ENCODE measurements around the gene TFF3. TPM values are rescaled to one million over a fixed set of nuclear protein-coding genes. Genes with fewer than 3 reads are reported as not detected.

TFF3 gene
- total and polyA plus RNA-seq, 2 donors (not counting 1 experiment from before 2014, with no cell fraction given) = not detected

- Histone ChIP-seq H3K4me1 (ENCODE audit: control insufficient read depth, extremely low read depth, insufficient read depth, low read length) (no peaks in the 10 kb centered on the region), H3K9ac (ENCODE audit: insufficient read depth, low read length) (no peak overlapping the region), H3K79me2 (ENCODE audit: control insufficient read depth, insufficient read depth, low read length) (no peaks in the 10 kb centered on the region), H3K27ac (ENCODE audit: insufficient read depth, low read length) (no peak overlapping the region), H3K4me3 (replicated peaks in 1 of 4; ENCODE audit: control extremely low read depth in 1 of 4, insufficient read depth in 1 of 4, low read depth in 3 of 4, low read length in 4 of 4) (no peak overlapping the region), H4K20me1 (ENCODE audit: control insufficient read depth, extremely low read depth, insufficient read depth, low read length) (no peaks in the 10 kb centered on the region), H2AFZ (ENCODE audit: low read length) (no peak overlapping the region), H3K9me3 (ENCODE audit: control insufficient read depth, insufficient read depth, low read depth, low read length) (no peaks in the 10 kb centered on the region), H3K36me3 (ENCODE audit: control insufficient read depth, insufficient read depth, low read length) (no peaks in the 10 kb centered on the region), H3K4me2 (ENCODE audit: extremely low read depth, insufficient read depth, low read length) (no peak overlapping the region), H3K27me3 (ENCODE audit: control insufficient read depth, insufficient read depth, low read length) (peaks cover 2% of the 10 kb centered on the region)
- TF ChIP-seq EZH2 (IDR thresholded peaks at IDR 0.05; ENCODE audit: low read length, missing control alignments) = no peak
- TF ChIP-seq CTCF (conservative IDR thresholded peaks at IDR 0.05 in 1 of 2, IDR thresholded peaks at IDR 0.05 in 1 of 2; ENCODE audit: low read depth in 1 of 2, low read length in 2 of 2) = peak; percentile 31 to 72
- peak; percentile 35 to 50 for DNase-seq (ENCODE audit: low read depth in 2 of 2)
These were observed 22.9 kb upstream of the TFF3 start for GRCh38 chr21:42337830-42338728.

GRCh38 chr21:42337276-42337675 is 22.1 kb upstream of the TFF3 start:
- no peaks in the 10 kb centered on the region for H3K9me3 ChIP-seq (ENCODE audit: control insufficient read depth, insufficient read depth, low read depth, low read length)
- no peaks in the 10 kb centered on the region for H3K36me3 ChIP-seq (ENCODE audit: control insufficient read depth, insufficient read depth, low read length)
- no peak overlapping the region for H2AFZ ChIP-seq (ENCODE audit: low read length)

GRCh38 chr21:42336054-42336453 is 20.8 kb upstream of the TFF3 start:
- H3K79me2 ChIP-seq (ENCODE audit: control insufficient read depth, insufficient read depth, low read length) = no peaks in the 10 kb centered on the region
- no peak overlapping the region for H3K9ac ChIP-seq (ENCODE audit: insufficient read depth, low read length)
- H3K4me2 ChIP-seq (ENCODE audit: extremely low read depth, insufficient read depth, low read length) = no peak overlapping the region
- no peaks in the 10 kb centered on the region for H3K4me1 ChIP-seq (ENCODE audit: control insufficient read depth, extremely low read depth, insufficient read depth, low read length)
- no peak overlapping the region for H3K4me3 ChIP-seq (replicated peaks in 1 of 4; ENCODE audit: control extremely low read depth in 1 of 4, insufficient read depth in 1 of 4, low read depth in 3 of 4, low read length in 4 of 4)
- H3K27ac ChIP-seq (ENCODE audit: insufficient read depth, low read length) = no peak overlapping the region
- H3K9me3 ChIP-seq (ENCODE audit: control insufficient read depth, insufficient read depth, low read depth, low read length) = no peaks in the 10 kb centered on the region
- TF ChIP-seq CTCF (conservative IDR thresholded peaks at IDR 0.05 in 1 of 2, IDR thresholded peaks at IDR 0.05 in 1 of 2; ENCODE audit: low read depth in 1 of 2, low read length in 2 of 2) = no peak
- no peak for TF ChIP-seq EZH2 (IDR thresholded peaks at IDR 0.05; ENCODE audit: low read length, missing control alignments)
- peaks cover 2% of the 10 kb centered on the region for H3K27me3 ChIP-seq (ENCODE audit: control insufficient read depth, insufficient read depth, low read length)
- no peaks in the 10 kb centered on the region for H3K36me3 ChIP-seq (ENCODE audit: control insufficient read depth, insufficient read depth, low read length)
- H2AFZ ChIP-seq (ENCODE audit: low read length) = no peak overlapping the region
- H4K20me1 ChIP-seq (ENCODE audit: control insufficient read depth, extremely low read depth, insufficient read depth, low read length) = no peaks in the 10 kb centered on the region
- DNase-seq (ENCODE audit: low read depth in 2 of 2) = peak; percentile 1 to 3

More at GRCh38 chr21:42337276-42337675, 22.1 kb upstream of the TFF3 start:
- H4K20me1 ChIP-seq (ENCODE audit: control insufficient read depth, extremely low read depth, insufficient read depth, low read length) = no peaks in the 10 kb centered on the region
- no peaks in the 10 kb centered on the region for H3K79me2 ChIP-seq (ENCODE audit: control insufficient read depth, insufficient read depth, low read length)
- no peak for DNase-seq (ENCODE audit: low read depth in 2 of 2)
- no peak overlapping the region for H3K4me2 ChIP-seq (ENCODE audit: extremely low read depth, insufficient read depth, low read length)
- H3K4me1 ChIP-seq (ENCODE audit: control insufficient read depth, extremely low read depth, insufficient read depth, low read length) = no peaks in the 10 kb centered on the region
- peaks cover 2% of the 10 kb centered on the region for H3K27me3 ChIP-seq (ENCODE audit: control insufficient read depth, insufficient read depth, low read length)
- TF ChIP-seq CTCF (conservative IDR thresholded peaks at IDR 0.05 in 1 of 2, IDR thresholded peaks at IDR 0.05 in 1 of 2; ENCODE audit: low read depth in 1 of 2, low read length in 2 of 2) = no peak
- no peak overlapping the region for H3K27ac ChIP-seq (ENCODE audit: insufficient read depth, low read length)
- no peak overlapping the region for H3K4me3 ChIP-seq (replicated peaks in 1 of 4; ENCODE audit: control extremely low read depth in 1 of 4, insufficient read depth in 1 of 4, low read depth in 3 of 4, low read length in 4 of 4)
- no peak overlapping the region for H3K9ac ChIP-seq (ENCODE audit: insufficient read depth, low read length)
